ENCODE data around the gene ABCA13.
"Not testable (repeated sequence)": the region's sequence is repeated elsewhere in the genome, so short reads cannot be mapped to it uniquely, and the experiment has no call there.

The ABCA13 gene

GRCh38 chr7:48171202-48171601 lies at the start of gene ABCA13:
Gene ABCA13, plus strand, starts transcription at chr7:48171458. Its CDS starts 26 bp downstream, at chr7:48171484.
- no peak for DNase-seq (ENCODE audit: low spot score)

DNA sequence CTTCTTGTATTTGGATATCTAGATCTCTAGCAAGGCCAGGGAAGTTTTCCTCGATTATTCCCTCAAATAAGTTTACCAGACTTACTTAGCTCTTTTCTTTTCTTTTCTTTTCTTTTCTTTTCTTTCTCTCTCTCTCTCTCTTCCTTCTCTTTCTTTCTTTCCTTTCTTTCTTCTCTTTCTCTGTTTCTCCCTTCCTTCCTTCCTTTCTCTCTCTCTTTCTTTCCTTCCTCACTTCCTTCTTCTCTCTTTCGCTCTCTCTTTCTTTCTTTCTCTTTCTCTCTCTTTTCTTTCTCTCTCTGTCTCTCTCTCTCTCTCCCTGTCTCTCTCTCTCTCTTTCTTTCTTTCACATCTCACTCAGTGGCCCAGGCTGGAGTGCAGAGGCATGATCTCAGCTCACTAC lies 45.2 kb upstream of the ABCA13 start:
- DNase-seq (ENCODE audit: low spot score): no peak

- DNase-seq (ENCODE audit: low spot score): no peak
Observed at GRCh38 chr7:48130658-48131108, 40.6 kb upstream of the ABCA13 start.

DNA sequence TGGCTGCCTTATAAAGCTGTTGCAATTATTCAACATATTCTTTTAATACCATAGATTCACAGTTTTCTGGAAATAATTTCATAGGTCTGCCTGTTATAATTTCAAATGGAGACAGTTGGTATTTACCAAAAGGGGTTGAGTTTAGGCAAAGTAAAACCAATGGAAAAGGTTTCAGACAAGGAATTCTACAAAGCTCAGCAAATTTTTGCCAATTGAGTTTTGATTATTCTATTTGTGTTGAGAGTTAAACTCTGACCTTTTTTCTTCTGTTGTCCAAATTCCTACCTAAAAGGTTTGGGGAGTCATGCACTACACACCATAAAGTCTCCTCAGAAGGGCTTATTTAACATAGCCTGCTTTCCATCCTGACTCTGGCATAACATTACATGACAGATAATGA lies 38.5 kb upstream of the ABCA13 start:
- DNase-seq (ENCODE audit: low spot score): no peak

DNA sequence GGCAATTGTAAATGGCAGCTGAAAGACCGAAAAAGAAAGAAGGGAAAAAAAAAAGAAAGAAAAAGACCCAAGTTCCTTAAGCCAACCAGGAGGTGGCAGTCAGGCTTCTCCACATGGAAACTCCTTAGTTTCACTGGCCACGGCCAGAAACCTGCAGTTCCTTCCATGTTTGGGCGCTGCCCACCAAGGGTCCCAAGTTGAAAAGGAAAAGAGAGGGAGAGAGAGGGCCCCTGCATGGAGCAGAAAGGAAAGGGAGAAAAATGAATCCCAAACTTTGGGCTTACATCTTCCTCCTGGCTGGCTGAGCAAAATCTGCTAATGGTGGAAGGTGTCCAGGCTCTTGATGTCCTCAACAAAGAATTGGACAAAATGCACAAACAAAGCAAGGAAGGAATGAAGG lies 31.8 kb upstream of the ABCA13 start:
- no peak for DNase-seq (ENCODE audit: low spot score)

GRCh38 chr7:48140001-48140681 lies 31.1 kb upstream of the ABCA13 start:
- DNase-seq (ENCODE audit: low spot score): peak; percentile 20

DNA sequence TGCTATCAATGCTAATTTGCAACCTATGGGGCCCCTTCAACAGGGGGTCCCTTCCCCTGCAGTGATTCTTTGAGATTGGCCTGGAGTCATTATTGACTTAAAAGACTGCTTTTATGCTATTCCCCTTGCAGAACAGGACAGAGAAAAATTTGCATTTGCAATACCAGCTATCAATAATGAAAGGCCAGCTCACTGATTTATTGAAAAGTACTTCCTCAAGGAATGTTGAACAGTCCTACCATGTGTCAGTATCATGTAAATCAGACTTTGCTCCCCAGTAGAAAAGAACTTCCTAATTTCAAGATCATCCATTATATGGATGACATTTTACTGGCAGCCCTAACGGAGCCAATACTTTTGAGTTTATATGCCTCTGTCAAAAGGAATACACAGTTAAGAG lies 29.7 kb upstream of the ABCA13 start:
- DNase-seq (ENCODE audit: low spot score): no peak

GRCh38 chr7:48144291-48144768 lies 26.9 kb upstream of the ABCA13 start:
- DNase-seq (ENCODE audit: low spot score): no peak

DNA sequence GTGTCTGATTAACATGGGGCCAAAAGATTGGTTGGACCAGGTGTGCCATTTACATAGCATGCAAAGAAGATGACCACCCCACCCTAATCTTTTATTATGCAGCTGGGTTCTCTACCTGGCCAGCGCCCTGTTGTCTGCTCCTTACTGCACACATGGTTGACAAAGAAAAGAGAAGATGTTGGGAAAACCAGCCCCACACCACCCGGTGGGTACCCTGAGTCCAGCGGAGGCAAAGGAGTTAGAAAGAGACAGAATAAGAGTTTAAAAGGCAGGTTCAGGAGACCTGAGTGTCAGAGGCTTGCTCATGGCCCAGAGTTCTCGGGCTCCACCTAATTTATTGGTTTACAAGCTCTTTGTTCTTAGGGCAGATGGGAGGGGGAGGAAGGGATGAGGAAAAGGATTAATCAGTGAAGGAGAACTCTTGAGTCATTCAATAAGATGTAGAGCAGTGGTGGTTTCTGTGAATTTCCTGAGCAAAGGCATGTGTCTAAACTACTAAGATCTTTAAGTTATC lies 24.1 kb upstream of the ABCA13 start:
- no peak for DNase-seq (ENCODE audit: low spot score)

DNA sequence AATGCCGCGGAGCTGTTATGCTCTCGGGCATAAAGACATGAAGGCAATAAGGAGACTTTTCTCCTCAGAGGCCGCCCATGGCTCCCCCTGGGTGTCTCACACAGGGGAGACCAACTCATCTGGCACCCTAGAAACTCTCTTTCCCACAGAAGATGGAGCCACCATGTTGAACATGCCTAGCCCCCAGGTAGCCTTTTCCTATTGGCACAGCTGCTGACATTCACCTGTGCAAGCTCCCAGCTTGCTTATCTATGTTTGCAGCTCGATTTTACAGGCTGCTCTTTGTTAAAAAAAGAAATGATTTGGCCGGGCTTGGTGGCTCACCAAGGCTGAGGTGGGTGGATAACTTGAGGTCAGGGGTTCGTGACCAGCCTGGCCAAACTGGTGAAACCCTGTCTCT lies 23.6 kb upstream of the ABCA13 start:
- DNase-seq (ENCODE audit: low spot score): not testable (repeated sequence)

GRCh38 chr7:48148311-48148710 lies 22.9 kb upstream of the ABCA13 start:
- no peak for DNase-seq (ENCODE audit: low spot score)

DNA sequence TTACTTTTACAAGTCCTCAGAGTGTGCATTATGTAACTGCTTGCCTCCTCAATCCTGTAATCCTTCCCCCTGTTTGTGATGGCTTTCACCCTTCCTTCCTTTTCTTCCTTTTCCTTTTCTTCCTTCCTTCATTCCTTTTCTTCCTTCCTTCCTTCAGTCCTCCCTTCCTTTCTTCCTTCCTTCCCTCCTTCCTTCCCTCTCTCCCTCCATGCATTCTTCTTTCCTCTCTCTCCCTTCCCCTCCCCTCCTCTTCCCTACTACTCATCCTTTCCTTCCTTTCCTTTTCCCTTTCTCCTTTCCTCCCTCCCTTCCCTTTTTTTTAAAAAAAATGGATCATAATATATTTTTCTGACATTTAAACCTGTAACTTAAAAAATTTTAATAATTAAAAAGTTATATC lies 22.2 kb upstream of the ABCA13 start:
- DNase-seq (ENCODE audit: low spot score): no peak

GRCh38 chr7:48150086-48150485 lies 21.2 kb upstream of the ABCA13 start:
- no peak for DNase-seq (ENCODE audit: low spot score)

DNA sequence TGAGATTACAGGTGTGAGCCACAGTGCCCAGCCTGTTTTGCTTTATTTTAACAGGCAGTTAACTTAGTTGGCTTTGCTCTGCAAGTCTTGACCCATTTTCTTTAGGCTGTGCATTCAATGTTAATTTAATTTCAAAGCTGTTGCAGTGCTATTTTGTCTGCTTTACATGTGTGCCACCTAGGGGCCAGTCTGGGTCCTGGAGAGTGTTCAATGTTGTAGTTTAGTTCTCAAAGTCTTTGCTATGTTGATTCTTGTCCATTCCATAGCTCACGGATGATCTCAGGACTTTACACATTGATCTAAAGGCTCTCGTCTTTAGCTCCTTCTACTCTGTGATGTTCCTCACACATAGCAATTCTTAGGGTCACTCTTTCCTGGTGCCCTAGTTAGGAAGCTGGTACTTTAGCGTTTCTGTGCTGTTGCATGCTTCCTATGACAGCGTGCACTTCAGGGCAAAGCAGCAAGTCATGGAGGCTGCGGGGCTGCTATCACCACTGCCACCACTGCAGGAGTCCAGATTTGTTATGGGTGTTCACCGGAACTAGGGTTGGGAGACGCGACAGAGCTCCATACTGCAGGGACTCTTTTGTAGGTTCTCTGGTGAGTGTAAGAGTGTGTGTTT lies 16.4 kb upstream of the ABCA13 start:
- DNase-seq (ENCODE audit: low spot score): peak; percentile 40

DNA sequence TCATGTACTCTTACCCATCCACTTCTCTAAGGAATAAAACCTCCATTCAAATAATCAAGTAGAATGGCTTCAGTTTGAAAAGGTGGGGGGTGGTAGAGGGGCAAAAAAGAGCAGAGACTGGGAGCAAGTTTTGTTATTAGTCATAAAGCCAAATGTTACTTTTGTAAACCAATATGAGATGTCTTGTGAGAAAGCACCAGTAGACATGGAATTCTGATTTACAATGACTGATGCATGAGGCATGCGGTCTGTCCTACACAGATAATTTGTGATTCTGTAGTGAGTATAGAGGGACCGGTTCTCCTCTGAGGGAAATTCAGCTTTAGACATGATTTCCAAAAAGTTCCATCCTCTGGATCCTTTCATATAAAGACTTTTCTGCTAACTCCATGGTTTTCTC lies 12.9 kb upstream of the ABCA13 start:
- no peak for DNase-seq (ENCODE audit: low spot score)

DNA sequence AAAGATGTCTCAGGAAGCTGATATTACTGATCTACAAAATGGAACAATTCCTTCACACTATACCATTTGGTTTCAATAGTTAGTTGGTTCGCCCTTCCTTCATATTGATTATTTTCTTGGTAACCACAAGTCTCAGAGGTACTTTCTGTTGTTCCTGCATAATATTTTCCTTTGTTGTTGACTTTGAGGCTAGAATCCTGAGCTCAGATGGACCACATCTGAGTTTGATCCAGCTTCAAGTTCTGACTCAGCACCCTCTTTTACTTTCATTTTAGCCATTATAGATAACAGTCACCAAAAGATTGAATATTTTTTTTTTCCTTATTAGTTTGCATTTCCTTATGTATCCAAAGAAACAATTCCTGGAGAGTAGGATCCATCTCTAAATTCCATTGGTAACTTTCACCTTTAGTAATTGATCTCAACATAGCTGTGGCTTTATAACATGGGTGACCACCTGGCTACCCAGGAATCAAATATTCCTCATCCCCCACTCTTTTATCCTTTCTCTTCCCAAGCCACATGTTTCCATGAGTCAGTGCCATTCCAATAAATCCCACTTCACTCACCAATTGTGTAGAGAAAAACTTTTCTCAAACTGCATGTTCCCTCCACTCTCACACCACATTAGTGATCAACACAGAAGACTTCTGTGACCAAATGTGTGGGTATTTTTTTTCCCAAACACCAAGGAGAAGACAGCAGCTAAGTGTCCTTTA lies 9.7 kb upstream of the ABCA13 start:
- DNase-seq (ENCODE audit: low spot score): no peak

DNA sequence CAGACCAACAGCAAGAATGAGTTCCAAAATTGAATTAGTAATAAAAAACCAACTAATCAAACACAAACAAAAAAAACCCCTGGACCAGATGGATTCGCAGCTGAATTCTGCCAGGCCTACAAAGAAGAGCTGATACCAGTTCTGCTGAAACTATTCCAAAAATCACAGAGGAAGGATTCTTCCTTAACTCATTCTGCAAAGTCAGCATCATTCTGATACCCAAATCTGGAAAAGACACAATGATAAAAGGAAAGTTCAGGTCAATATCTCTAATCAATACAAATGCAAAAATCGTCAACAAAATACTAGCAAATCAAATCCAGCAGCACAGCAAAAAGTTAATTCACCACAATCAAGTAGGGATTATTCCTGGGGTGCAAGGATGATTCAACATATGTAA lies 6.1 kb upstream of the ABCA13 start:
- no peak for DNase-seq (ENCODE audit: low spot score)

- no peak for DNase-seq (ENCODE audit: low spot score)
Observed at GRCh38 chr7:48168159-48168558, 3.1 kb upstream of the ABCA13 start.

GRCh38 chr7:48170506-48170905 lies 752 bp upstream of the ABCA13 start:
- no peak for DNase-seq (ENCODE audit: low spot score)

DNA sequence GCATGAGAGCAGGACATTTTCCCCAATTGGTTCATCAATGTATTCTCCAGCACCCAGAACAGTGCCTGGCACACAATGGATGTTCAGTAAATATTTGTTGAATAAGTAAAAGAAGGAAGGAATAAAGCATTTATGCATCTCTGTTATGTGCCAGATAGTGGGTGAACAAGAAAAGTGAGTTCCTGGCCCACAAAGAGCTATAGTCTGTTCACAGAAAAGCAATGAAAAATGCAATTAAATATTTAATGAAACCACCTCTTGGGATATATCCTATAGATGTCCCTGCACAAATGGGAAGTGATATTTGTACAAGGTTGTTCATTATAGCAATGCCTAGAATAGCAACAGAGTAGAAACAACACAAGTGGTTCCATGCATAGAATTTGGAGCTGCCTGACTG lies 2.1 kb downstream of the ABCA13 start:
- no peak for DNase-seq (ENCODE audit: low spot score)

DNA sequence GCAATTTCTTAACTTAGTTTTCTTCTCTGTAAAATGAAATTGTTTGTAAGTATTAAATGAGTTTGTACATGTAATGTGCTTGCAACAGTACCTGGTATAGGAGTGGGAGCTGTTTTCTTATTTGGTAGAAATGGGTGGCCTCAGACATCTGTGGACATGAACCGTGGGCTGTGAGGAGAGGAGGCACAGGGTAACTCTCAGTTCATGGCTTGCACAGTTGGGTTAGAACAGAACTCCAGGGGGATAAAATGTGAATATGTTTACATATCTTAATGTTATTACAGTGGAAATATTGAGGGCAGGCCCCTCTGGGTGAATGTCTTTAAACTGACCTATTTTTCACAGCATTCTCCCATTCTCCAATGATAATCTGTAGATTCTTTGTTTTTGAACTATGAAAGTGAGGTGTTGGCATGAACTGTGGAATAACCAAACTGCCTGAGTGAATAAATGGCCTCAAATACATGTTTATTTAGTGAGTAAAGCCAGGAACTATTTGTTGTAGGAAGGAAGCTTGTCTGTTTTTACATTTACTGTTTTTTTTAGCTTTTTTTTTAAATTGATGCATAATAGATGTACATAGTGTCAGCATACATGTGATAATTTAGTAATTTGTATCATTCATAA lies 2.6 kb downstream of the ABCA13 start:
- DNase-seq (ENCODE audit: low spot score): no peak

DNA sequence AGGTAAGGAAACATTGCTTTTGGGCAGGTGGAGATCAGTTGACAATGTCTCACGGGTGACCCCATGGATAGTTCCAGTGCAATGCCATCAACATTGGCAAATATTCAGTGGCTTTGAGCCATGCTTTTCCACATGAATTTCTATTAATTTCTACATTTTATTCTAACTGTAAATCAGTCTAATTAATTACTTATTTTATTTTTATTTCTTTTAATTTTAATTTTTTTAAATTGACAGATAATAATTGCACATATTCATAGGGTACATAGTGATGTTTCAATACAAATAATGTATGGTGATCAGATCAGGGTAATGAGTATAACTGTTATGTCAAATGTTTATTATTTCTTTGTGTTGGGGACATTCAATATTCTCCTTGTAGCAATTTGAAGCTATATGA lies 3.8 kb downstream of the ABCA13 start:
- DNase-seq (ENCODE audit: low spot score): no peak
